HT-29 (cell line): ENCODE measurements around the gene NPDC1. TPM values are rescaled to one million over a fixed set of nuclear protein-coding genes. Genes with fewer than 3 reads are reported as not detected.

ENCODE experiments used
- DNase-seq: peaks from one replicate; pipeline ENCODE4 v3.0.0-alpha.2; 2015; ENCODE audit warnings: low spot score
- total RNA-seq: library from RNA; depleted of rRNA; stranded (reverse); fragments of >200 nt; shearing (Covaris generic); gene quantifications from 2 replicates; pipeline ENCODE4 v1.2.3, GENCODE V29; 2014

The NPDC1 gene
- total RNA-seq, 1 experiment from 2014 or later, result 84.3 TPM

DNA sequence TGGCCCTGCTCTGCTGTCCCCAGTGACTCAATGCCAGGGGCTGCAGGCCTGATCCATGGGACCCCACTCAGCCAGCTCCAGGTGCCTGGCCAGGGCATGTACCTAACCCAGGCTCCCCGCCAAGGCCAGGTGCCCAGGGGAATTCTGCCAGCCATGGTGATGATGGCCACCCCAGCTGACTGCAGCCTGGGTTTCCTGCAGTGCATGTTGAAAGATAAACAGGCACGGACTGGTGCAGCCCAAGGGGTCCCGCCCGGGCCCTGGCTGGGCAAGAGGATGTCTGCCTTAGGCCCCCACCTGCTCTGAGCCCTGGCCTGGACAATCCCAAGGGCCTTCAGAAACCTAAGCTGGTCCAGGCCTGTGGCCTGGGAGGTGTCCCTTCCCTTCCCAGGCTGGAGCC lies 19.1 kb downstream of the NPDC1 start:
- no peak for DNase-seq

GRCh38 chr9:137026384-137026783 lies 19.6 kb downstream of the NPDC1 start:
- DNase-seq, result no peak

DNA sequence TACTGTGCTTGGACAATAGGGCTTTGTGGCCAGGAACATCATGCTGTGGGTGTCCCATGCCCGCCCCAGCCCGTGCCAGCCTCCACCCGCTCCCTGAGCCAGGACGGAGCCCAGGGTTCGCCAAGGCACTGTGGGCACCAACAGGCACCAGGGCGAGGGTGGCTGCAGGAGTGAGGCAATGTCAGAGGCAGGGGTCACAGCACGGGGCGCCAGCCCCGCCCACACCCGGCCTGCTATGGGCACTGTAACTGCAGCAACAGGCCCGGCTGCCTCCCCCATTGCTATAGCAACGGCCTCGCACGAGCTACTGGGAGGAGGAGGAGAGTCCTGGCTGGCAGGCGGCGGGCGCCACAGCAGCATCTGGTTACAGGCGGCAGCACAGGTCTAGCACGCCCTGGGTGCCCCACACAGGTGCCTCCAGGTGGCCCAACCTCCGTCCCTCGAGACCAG lies 20.4 kb downstream of the NPDC1 start:
- DNase-seq, result peak; percentile 89

- no peak for DNase-seq
Measured at GRCh38 chr9:137023583-137023991, 22.4 kb downstream of the NPDC1 start.

- peak; percentile 57 for DNase-seq
Measured at GRCh38 chr9:137023157-137023556, 22.8 kb downstream of the NPDC1 start.

GRCh38 chr9:137022662-137023008 lies 23.3 kb downstream of the NPDC1 start:
- no peak for DNase-seq

DNA sequence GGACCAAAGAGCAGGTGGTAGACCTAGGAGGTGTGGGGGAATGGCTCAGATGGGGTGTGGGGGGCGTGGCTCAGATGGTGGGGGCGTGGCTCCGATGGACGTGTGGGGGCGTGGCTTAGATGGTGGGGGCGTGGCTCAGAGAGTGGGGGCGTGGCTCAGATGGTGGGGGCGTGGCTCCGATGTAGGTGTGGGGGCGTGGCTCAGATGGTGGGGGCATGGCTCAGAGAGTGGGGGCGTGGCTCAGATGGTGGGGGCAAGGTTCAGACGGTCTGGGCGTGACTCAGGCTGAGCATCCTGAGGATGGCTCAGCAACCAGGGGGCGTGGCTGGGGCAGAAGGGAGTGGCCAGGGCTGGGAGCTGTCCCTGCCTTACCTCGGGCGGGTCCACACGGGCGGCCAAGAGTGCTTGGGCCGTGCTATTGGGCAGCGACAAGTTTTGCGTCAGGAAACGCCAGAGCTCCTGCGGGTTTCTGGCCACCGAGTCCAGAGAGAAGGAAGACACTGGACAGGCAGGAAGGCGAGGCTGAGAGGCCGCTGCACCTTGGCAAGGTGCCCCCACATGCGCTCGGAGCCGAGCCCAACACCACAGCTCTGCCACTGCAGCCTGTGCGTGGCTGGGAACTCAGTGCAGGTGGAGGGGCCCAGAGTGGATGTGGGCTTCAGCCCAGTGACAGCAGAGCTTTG lies 23.9 kb downstream of the NPDC1 start:
- peak; percentile 96 for DNase-seq

DNA sequence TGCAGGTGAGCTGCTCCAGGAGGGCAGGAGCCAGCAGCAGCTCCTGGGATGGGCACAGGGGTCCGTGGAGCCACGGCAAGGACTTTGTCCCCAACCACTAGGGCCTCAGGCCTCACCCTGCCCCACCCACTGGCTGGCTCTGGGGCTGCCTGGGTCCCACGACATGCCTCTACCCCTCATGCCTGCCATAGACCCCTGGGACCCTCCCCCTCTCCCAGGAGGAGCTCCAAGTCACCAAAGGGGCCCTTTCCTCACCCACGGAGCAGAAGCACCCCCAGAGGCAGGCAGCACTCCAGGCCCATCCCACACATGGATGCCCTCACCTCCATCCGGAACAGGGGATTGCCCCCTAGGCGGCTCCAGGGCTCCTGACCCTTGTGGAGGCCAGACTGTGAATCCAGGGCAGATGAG lies 24.4 kb downstream of the NPDC1 start:
- no peak for DNase-seq

DNA sequence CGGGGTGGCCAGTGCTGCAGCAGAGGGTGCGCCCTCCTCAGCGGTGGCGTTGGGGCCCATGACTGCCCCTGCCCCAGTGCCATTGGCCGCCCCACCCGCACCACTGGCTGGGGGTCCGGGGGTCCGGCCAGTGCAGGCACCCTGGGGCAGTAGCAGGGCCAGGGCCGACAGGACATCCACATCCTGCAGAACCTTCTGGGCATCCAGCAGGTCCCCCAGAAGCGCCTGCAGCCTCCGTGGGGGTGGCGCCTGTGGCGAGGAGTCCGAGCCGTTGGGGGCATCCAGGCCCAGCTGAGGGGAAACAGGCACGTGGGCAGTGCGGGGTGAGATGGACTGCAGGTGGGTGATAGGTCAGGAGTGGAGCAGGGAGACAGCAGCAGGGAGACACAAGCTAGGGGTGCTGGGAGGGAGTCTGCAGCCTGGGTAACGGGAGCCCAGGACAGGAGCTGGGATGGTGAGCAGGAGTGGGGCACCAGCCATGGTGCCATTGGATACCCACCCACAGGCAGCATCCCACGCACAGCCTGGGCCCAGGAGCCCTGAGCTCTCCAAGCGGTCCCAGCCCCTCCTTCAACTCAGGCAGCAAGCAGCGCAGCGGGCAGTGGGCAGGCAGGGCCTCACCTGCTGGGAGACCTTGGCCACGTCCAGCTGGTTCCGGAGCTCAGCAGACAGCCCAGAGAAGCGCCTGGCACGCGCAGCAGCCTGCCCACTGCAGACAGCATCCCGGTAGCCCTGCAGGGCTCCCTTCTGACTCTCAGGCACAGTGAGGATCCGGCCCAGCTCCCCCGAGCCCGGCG lies 25.0 kb downstream of the NPDC1 start:
- no peak for DNase-seq

DNA sequence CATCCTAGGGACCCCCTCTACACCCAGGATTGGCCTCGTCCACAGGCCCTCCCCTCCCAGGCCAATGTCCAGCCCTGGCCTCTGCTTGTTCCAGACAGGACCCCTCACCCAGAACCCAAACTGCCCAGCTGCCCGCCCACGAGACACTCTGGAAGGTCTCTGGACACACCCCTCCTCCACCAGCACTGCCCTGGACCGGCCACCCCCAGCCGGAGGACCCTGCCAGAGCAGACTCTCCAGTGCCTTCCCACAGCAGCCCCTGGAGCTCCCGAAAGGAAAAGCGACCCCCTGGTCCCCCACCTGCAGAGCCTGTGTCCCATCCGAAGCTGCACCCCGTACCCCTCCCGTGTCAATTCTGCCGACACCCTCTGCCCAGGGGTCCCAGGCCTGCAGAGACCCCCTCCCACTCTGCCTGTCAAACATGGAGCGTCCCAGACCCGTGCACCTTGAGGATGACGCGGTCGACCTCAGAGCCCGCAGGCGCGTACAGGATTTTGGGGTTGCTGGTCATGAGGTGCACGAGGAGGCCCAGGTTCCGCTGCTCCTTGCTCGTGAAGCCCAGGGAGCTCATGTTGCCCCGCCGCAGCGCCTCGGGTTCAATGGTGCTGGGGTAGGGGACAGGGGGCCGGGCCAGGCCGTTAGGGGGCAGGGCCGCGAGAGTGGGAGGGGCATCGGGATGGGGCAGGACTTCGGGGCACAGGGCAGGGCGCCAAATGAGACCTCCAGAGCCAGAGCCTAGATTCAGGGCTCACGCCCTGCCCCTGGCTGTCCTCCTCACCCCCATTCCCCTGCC lies 25.9 kb downstream of the NPDC1 start:
- DNase-seq, result no peak

- no peak for DNase-seq
Measured at GRCh38 chr9:137018761-137019559, 27.0 kb downstream of the NPDC1 start.

DNA sequence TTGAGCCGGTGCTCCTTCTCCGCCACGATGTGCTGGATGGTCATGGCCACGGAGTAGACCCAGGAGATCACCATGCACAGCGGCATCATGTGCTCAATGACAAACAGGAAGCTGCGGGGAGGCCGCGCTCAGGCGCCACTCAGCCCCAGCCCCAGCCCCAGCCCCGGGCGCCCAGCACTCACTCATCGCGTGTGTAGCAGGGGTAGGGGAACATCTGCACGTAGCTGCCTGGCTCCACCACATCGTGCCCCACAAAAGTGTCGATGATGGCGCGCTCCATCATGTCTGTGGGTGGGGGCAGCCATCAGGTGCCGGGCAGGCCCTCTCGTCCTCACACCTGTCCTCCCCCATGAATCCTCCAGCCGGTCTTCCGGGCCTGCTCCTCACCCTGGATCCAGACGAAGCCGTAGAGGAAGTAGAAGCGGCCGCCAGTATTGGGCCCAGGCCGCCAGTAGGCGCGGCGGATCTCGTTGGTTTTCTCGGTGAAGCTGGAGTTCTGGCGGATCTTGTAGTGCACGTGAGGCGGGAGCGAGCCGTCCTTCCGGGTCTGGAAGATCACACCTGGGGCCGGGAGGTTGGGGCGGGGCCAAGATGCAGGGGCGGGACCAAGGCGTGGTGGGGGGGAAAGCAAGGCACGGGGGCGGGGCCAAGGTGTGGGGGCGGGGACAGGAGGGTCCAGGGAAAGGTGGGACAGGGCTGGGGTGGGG lies 28.0 kb downstream of the NPDC1 start:
- no peak for DNase-seq

- no peak for DNase-seq
Measured at GRCh38 chr9:137017071-137017470, 28.9 kb downstream of the NPDC1 start.

- DNase-seq, result no peak
Measured at GRCh38 chr9:137016436-137016835, 29.5 kb downstream of the NPDC1 start.

DNA sequence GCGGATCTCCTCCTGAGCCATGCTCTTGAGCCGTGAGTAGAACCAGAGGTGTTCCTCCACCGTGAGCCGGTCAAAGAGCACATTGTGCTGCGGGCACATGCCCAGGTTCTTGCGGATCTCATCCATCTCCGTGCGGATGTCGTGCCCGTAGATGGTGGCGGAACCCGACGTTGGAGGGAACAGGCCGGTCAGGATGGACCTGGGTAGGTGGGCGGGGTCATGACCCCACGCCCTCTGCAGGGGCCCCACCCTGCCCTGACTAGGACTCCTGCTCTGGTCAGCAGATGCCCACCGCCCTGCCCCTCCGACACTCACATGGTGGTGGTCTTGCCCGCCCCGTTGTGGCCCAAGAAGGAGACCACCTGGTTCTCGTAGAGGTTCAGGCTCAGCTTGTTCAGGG lies 30.0 kb downstream of the NPDC1 start:
- DNase-seq, result no peak

GRCh38 chr9:137015540-137015930 lies 30.4 kb downstream of the NPDC1 start:
- DNase-seq, result no peak

GRCh38 chr9:137014776-137015539 lies 31.0 kb downstream of the NPDC1 start:
- no peak for DNase-seq

GRCh38 chr9:137014166-137014565 lies 31.8 kb downstream of the NPDC1 start:
- no peak for DNase-seq

GRCh38 chr9:137013571-137013940 lies 32.4 kb downstream of the NPDC1 start:
- DNase-seq, result no peak
